CD4-positive, alpha-beta T cell treated with Interleukin-10 for 1 hour (primary cell): ENCODE measurements around the gene ASB8.
"Not testable (repeated sequence)": the region's sequence is repeated elsewhere in the genome, so short reads cannot be mapped to it uniquely, and the experiment has no call there.

ENCODE experiments used
- DNase-seq: peaks from one replicate; pipeline ENCODE4 v3.0.0-alpha.2; 2020

ASB8 gene

GRCh38 chr12:48182631-48183030, 25.3 kb upstream of the ASB8 start:
- DNase-seq, result no peak

- DNase-seq, result no peak
These were observed 23.7 kb upstream of the ASB8 start for GRCh38 chr12:48180857-48181495.

GRCh38 chr12:48180424-48180823, 23.1 kb upstream of the ASB8 start:
- DNase-seq, result no peak

- DNase-seq, result no peak
These were observed 22.2 kb upstream of the ASB8 start for GRCh38 chr12:48179466-48179865.

DNA sequence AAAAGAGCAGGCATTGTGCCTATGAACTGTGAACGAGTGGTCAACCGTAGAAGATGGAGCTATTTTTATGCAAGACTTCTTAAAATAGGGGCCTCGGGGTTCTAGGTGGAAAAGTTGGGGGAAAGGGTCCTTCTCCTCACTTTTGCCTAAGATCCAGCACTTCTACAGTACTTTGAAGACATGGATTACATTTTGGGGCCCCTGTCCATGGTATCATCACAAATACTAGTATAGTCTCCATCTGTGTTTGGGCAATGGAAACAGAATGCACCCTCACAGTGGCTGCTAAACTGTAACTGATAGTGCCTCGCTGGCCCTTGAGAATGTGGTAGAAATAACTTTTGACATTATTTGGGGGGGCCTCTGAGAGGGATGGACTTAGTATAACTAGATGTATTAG, 20.7 kb upstream of the ASB8 start:
- DNase-seq, result no peak

- DNase-seq, result no peak
These were observed 19.1 kb upstream of the ASB8 start for GRCh38 chr12:48176417-48176751.

DNA sequence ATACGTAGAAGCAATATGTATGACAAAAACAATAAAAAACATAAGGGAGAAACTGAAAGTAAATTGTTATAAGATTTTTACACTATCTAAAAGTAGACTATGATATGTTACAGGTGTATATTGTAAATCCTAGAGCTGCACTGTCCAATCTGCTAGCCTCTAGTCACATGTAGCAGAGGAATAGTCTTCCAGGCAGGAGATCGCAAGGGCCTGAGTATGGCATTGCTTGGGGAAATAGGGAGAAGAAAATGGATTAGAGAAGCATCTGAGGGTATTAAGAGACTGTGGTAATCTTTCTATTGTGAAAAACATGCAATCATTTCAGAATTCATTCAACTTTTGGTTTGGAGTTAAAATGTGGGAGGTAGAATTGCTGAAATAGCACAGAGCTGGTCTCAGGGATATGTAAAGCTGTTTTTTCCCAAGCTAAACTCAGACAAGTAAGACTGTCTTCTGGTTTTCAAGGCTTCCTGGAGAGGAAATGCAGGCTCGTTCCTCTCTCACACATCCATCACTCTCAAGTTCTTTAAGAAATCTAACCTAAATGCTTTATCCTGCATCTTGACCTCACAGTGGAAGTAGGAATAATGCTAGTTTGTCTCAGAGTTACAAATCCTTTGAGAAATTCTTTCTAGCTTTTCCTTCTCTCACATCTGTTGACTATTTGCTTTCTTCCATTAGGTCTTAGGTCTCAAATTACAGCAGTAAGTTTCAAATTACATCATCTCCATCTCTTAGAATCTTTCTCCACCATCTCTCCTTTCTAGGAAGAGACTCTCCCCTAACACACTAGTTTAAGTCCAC, 18.5 kb upstream of the ASB8 start:
- no peak for DNase-seq

DNA sequence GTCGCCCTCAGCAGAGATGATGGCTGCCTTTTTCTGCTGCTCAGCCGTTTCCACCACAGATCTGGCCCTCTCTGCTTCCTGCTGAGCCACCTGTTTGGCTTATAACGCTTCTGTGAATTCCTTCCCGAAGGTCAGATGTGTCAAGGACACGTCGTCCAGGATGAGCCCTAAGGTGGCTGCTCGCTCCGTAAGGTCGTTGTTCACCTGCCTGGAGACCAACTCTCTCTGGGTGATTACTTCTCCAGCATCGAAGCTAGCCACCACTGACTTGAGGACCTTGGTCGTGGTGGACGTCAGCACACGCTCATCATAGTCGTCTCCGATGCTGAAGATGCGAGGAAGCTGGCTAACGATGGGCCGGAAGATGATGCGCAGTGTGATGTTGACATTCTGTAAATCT, 11.7 kb upstream of the ASB8 start:
- DNase-seq, result no peak

GRCh38 chr12:48165089-48165981, 8.0 kb upstream of the ASB8 start:
- peak; percentile 78 for DNase-seq

GRCh38 chr12:48164451-48164850, 7.1 kb upstream of the ASB8 start:
- no peak for DNase-seq

DNA sequence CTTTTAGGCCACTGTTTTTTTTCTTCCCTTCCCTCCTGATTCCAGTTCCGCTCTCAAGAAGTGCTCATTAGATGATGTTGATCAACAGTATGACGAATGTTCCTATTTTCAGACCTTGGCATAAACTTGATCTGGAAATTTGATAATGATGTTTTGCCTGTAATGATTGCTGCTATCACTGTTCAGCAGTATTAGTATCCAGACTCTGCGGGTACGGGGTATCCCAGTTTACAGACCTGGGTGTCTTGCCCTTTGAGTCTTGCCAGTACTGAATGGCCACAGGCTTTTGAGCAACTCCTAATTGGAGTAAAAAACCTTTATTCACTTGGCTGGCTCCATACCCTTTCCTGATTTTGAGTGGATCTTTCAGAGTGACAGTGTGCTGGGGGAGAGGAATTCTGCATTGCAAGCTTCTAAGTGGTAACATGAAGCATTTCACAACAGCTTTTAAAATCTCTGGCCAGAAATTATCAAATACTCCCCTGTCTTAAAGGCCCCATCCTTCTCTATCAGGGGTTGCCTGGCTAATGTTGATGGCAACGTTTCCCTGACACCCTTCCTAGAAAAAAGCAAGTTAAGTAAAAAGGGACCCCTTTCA, 5.9 kb upstream of the ASB8 start:
- DNase-seq, result no peak

GRCh38 chr12:48160807-48161206, 3.5 kb upstream of the ASB8 start:
- DNase-seq, result no peak

DNA sequence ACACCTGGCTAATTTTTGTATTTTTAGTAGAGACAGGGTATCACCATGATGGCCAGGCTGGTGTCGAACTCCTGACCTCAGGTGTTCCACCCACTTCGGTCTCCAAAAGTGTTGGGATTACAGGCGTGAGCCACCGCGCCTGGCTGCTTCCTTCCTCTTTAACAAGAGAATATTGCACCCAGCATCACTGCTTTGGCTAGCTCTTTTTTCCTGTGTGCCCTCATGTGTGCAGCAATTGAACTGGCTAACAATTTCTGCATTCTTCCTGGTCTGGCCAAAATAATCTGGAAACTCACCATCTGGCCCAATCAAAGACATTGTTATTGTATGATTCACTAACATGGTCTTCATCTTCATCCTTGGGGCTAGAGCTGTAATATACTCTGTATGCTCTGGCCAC, 2.7 kb upstream of the ASB8 start:
- no peak for DNase-seq

DNA sequence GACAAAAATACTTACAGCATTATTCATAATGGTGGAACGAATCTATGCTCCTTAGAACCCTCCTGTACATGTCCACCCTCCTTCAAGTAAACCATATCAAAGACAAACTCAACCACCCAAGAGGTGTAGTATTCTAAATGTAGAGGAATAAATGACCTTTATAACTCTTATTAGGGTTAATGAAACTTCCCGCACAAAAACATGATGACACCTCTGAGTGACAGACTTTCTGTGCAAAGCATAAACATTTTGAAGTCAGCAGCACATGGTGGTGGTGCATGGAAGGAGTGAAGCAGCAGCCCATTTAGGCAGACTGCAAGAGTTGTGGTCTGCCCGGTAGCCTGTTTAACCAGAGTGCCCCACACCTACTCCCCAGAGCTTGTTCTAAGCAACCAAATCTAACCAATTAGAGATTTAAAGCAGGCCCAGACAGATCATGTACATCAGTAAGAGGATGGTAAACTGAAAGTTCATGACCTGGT, 615 bp upstream of the ASB8 start:
- DNase-seq, result no peak

- no peak for DNase-seq
These were observed 680 bp downstream of the ASB8 start for GRCh38 chr12:48156652-48157017.

DNA sequence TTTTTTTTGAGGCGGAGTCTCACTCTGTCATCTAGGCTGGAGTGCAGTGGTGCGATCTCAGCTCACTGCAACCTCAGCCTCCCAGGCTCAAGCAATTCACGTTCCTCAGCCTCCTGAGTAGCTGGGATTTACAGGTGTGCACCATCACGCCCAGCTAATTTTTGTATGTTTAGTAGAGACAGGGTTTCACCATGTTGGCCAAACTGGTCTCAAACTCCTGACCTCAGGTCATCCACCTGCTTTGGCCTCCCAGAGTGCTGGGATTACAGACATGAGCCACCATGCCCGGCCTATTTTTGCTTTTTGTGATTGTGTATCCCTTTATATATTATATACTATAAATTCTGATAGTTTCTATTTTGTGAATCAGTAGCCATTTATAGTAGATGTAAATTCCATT, 1.5 kb downstream of the ASB8 start:
- not testable (repeated sequence) for DNase-seq

GRCh38 chr12:48151103-48151771, 6.1 kb downstream of the ASB8 start:
- DNase-seq, result no peak

DNA sequence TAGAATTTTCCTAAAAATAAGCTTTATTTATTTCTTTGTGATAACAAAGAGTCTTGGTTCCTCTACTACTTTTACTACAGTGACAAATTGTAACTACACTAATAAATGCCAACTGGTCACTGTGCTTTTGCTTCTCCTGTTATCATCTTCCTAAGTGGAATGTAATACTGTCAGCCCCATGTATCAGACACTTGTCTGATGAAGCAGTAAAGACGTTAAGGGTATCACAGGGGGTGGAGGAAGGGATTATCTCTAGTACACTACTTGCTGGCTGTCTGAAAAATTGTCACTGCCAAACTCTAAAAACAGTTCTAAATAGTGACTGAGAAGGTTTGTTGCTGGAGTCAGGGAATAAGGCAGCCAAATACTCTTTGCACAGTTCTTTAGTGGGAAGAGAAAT, 11.3 kb downstream of the ASB8 start:
- no peak for DNase-seq

- DNase-seq, result no peak
These were observed 13.4 kb downstream of the ASB8 start for GRCh38 chr12:48143898-48144297.

GRCh38 chr12:48142818-48143674, 14.3 kb downstream of the ASB8 start:
- no peak for DNase-seq

- no peak for DNase-seq
These were observed 22.3 kb downstream of the ASB8 start for GRCh38 chr12:48135027-48135426.

GRCh38 chr12:48132826-48133225, 24.5 kb downstream of the ASB8 start:
- DNase-seq, result no peak
